CD14-positive monocyte (primary cell): ENCODE measurements around the gene CXorf65. TPM values are rescaled to one million over a fixed set of nuclear protein-coding genes. Genes with fewer than 3 reads are reported as not detected.
A peak's percentile ranks its signal among the peaks of the same experiment; 100 is the strongest.

Source experiments
- DNase-seq, 3 donors: peaks; one replicate each; pipeline ENCODE4 v3.0.0-alpha.2; 2011 to 2022
- H2AFZ ChIP-seq: 2 replicates; pipeline ENCODE4 v1.6.0; 2012; ENCODE audit warnings: mild to moderate bottlenecking, low read depth, low read length, inconsistent platforms; ENCODE audit not compliant: insufficient read depth, poor library complexity, severe bottlenecking
- H3K27ac ChIP-seq, 2 donors: 1 replicate in 1 of 2; 2 replicates in 1 of 2; pipeline ENCODE4 v1.5.1; 2012 to 2013; ENCODE audit warnings: low read length in 2 of 2, control low read depth in 1 of 2, inconsistent platforms in 1 of 2, low read depth in 1 of 2, mild to moderate bottlenecking in 1 of 2
- H3K27me3 ChIP-seq, 2 donors: one replicate each; pipeline versions ENCODE4 v1.6.0 to v1.6.1; 2011 to 2013; ENCODE audit warnings: low read length in 2 of 2; ENCODE audit not compliant: control insufficient read depth in 2 of 2, insufficient read depth in 2 of 2
- H3K36me3 ChIP-seq, 2 donors: replicated peaks in 1 of 2; 1 replicate in 1 of 2; 2 replicates in 1 of 2; pipeline versions ENCODE4 v1.5.1 to v1.6.1; 2012 to 2013; ENCODE audit warnings: low read length in 2 of 2, control low read depth in 1 of 2, inconsistent platforms in 1 of 2, mild to moderate bottlenecking in 1 of 2; ENCODE audit not compliant: insufficient read depth in 2 of 2, control insufficient read depth in 1 of 2
- H3K4me1 ChIP-seq, 2 donors: 1 replicate in 1 of 2; 2 replicates in 1 of 2; pipeline versions ENCODE4 v1.5.1 to v1.6.1; 2012 to 2013; ENCODE audit warnings: low read length in 2 of 2, control low read depth in 1 of 2, inconsistent platforms in 1 of 2, mild to moderate bottlenecking in 1 of 2, moderate library complexity in 1 of 2; ENCODE audit not compliant: insufficient read depth in 2 of 2, control insufficient read depth in 1 of 2
- H3K4me2 ChIP-seq: replicated peaks from 2 replicates; pipeline ENCODE3; 2012; ENCODE audit warnings: low read length, moderate library complexity, mild to moderate bottlenecking; ENCODE audit not compliant: poor library complexity, severe bottlenecking; ENCODE audit errors: extremely low read depth
- H3K4me3 ChIP-seq, 3 experiments: fragments of 200-600 bp in 1 of 3; sonication (generic) in 1 of 3; replicated peaks in 1 of 3; 1 replicate in 2 of 3; 2 replicates in 1 of 3; pipeline ENCODE4 v1.5.1; 2011 to 2013; ENCODE audit warnings: low read length in 3 of 3, mild to moderate bottlenecking in 3 of 3, control low read depth in 2 of 3, low read depth in 2 of 3, inconsistent platforms in 1 of 3, moderate library complexity in 1 of 3
- H3K79me2 ChIP-seq: 2 replicates; pipeline ENCODE4 v1.6.0; 2012; ENCODE audit warnings: mild to moderate bottlenecking, control low read depth, inconsistent platforms, low read length, moderate library complexity; ENCODE audit not compliant: insufficient read depth
- H3K9ac ChIP-seq: 2 replicates; pipeline ENCODE4 v1.6.0; 2017; ENCODE audit warnings: low read length, mild to moderate bottlenecking; ENCODE audit not compliant: insufficient read depth, poor library complexity, severe bottlenecking
- H3K9me3 ChIP-seq, 2 donors: replicated peaks in 1 of 2; 1 replicate in 1 of 2; 2 replicates in 1 of 2; pipeline versions ENCODE4 v1.5.1 to v1.6.1; 2012 to 2013; ENCODE audit warnings: low read length in 2 of 2, control low read depth in 1 of 2; ENCODE audit not compliant: control insufficient read depth in 1 of 2, insufficient read depth in 1 of 2
- H4K20me1 ChIP-seq: 2 replicates; pipeline ENCODE4 v1.6.0; 2012; ENCODE audit warnings: mild to moderate bottlenecking, low read length, control low read depth, moderate library complexity; ENCODE audit not compliant: insufficient read depth
- H3K27ac Mint-ChIP-seq, 7 donors: one replicate each; pipeline ENCODE4 v1.8.0; 2020; ENCODE audit warnings: mild to moderate bottlenecking in 7 of 7, mixed read lengths in 7 of 7, moderate library complexity in 6 of 7, inconsistent platforms in 2 of 7
- H3K27me3 Mint-ChIP-seq, 3 donors: one replicate each; pipeline ENCODE4 v1.8.0; 2021 to 2022; ENCODE audit warnings: low read depth in 3 of 3, mild to moderate bottlenecking in 3 of 3, mixed read lengths in 3 of 3, moderate library complexity in 3 of 3, inconsistent platforms in 1 of 3
- H3K36me3 Mint-ChIP-seq, 2 donors: one replicate each; pipeline ENCODE4 v1.8.0; 2020; ENCODE audit warnings: mixed read lengths in 2 of 2, inconsistent platforms in 1 of 2, mild to moderate bottlenecking in 1 of 2
- H3K4me1 Mint-ChIP-seq: one replicate; pipeline ENCODE4 v1.8.0; 2020; ENCODE audit warnings: mild to moderate bottlenecking, mixed read lengths
- H3K4me3 Mint-ChIP-seq, 2 donors: one replicate each; pipeline ENCODE4 v1.8.0; 2020; ENCODE audit warnings: mild to moderate bottlenecking in 2 of 2, mixed read lengths in 2 of 2, moderate library complexity in 1 of 2
- H3K9me3 Mint-ChIP-seq, 7 donors: one replicate each; pipeline ENCODE4 v1.8.0; 2020 to 2022; ENCODE audit warnings: mixed read lengths in 7 of 7, mild to moderate bottlenecking in 6 of 7, moderate library complexity in 6 of 7, inconsistent platforms in 2 of 7
- WGBS: methylation state at CpG from one replicate; pipeline ENCODE4 v1.1.5; 2013; ENCODE audit warnings: missing lambda C conversion rate; ENCODE audit not compliant: insufficient coverage; 5-methylcytosine and 5-hydroxymethylcytosine counted together
- intact Hi-C, 2 donors: fragments of 100-400 bp; cut with micrococcal nuclease; formaldehyde crosslinking; loops; one replicate each; pipeline versions ENCODE4 v1.15.0 to v1.15.1; 2023
- polyA plus RNA-seq, 3 donors: library from polyadenylated mRNA; depleted of rRNA in 1 of 3; unstranded in 2 of 3; stranded (reverse) in 1 of 3; fragments of 300-500 nt in 2 of 3; fragments of >200 nt in 1 of 3; fragmentation: Illumina TruSeq in 2 of 3; gene quantifications; 1 replicate in 2 of 3; 2 replicates in 1 of 3; pipeline ENCODE4 v1.2.3, GENCODE V29; 2012 to 2021
- TF ChIP-seq, protein P1 (sequence below): fragments of 200-600 bp; IDR thresholded peaks from one replicate; pipeline ENCODE4 v1.8.0; 2022; ENCODE audit warnings: antibody characterized with exemption, mild to moderate bottlenecking

The CXorf65 gene
- polyA plus RNA-seq, 3 donors: 3.8 TPM; not detected in 2

DNA sequence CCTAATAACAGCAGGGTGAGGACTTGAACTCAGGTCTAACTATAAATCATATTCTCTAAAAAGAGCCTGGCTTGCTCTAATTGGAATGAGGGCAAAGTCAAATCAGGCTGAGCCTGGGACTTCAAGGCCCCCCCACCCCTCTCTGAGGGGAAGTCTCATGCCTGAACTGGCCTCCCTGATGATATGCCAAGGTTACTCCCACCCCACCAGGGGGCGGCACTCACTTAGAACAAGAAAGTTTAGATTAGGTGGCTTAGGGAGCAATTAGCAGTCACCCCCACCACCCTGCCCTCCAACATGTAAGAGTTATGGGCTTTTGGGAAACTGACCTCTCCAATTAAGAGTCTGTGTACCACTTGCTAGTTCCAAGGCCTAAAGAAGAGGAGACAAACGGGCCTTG, 8.2 kb downstream of the CXorf65 start:
- H3K9ac ChIP-seq: no peak overlapping the region

DNA sequence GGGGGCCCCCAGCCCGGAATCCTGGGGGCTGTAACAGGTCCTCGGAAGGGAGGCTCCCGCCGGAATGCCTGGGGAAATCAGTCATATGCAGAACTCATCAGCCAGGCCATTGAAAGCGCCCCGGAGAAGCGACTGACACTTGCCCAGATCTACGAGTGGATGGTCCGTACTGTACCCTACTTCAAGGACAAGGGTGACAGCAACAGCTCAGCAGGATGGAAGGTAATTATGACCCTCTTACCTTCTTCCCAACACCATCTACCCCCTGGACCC, 9.8 kb downstream of the CXorf65 start:
- TF ChIP-seq, protein P1, sequence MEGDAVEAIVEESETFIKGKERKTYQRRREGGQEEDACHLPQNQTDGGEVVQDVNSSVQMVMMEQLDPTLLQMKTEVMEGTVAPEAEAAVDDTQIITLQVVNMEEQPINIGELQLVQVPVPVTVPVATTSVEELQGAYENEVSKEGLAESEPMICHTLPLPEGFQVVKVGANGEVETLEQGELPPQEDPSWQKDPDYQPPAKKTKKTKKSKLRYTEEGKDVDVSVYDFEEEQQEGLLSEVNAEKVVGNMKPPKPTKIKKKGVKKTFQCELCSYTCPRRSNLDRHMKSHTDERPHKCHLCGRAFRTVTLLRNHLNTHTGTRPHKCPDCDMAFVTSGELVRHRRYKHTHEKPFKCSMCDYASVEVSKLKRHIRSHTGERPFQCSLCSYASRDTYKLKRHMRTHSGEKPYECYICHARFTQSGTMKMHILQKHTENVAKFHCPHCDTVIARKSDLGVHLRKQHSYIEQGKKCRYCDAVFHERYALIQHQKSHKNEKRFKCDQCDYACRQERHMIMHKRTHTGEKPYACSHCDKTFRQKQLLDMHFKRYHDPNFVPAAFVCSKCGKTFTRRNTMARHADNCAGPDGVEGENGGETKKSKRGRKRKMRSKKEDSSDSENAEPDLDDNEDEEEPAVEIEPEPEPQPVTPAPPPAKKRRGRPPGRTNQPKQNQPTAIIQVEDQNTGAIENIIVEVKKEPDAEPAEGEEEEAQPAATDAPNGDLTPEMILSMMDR: no peak
- no peak overlapping the region for H3K27ac ChIP-seq
- peak overlapping the region; percentile 80 for H3K4me2 ChIP-seq
- H3K27me3 Mint-ChIP-seq: peaks cover 0 to 21% (median 5%) of the 10 kb centered on the region in 3 donors
- no peaks in the 10 kb centered on the region for H3K9me3 ChIP-seq
- peaks cover 0 to 6% (median 0%) of the 10 kb centered on the region in 7 donors for H3K9me3 Mint-ChIP-seq
- H3K36me3 Mint-ChIP-seq: peaks cover 13 to 18% of the 10 kb centered on the region in 2 donors
- no peaks in the 10 kb centered on the region for H4K20me1 ChIP-seq
- H3K4me1 ChIP-seq: peaks cover 23 to 29% of the 10 kb centered on the region in 2 donors
- 0% methylated on average over 3 of the region's 9 CpGs for WGBS
- no peaks in the 10 kb centered on the region for H3K27me3 ChIP-seq
- H3K79me2 ChIP-seq: no peaks in the 10 kb centered on the region
- DNase-seq: no peak
- H3K4me1 Mint-ChIP-seq: peaks cover 20% of the 10 kb centered on the region
- H3K36me3 ChIP-seq: peaks cover 5% of the 10 kb centered on the region in 2 donors
- intact Hi-C loops: loop anchor here (5.0 to 10.0 kb wide), 2 partner anchors 78 to 86 kb away; no protein-coding TSS in a partner anchor
- H3K9ac ChIP-seq: peak overlapping the region; percentile 49
- peak overlapping the region in 1 of 7 donors; percentile 93 for H3K27ac Mint-ChIP-seq
- peak overlapping the region; percentile 81 for H2AFZ ChIP-seq
- H3K4me3 Mint-ChIP-seq: peak overlapping the region; percentile 92 to 98
- H3K4me3 ChIP-seq: peak overlapping the region; percentile 83 to 90 (median 85)

More for the DNA sequence above, 8.2 kb downstream of the CXorf65 start:
- Histone ChIP-seq H3K36me3 (peaks cover 5 to 7% of the 10 kb centered on the region in 2 donors), H4K20me1 (no peaks in the 10 kb centered on the region), H3K4me2 (no peak overlapping the region), H3K27me3 (no peaks in the 10 kb centered on the region), H2AFZ (no peak overlapping the region), H3K79me2 (no peaks in the 10 kb centered on the region), H3K4me3 (no peak overlapping the region), H3K9me3 (no peaks in the 10 kb centered on the region), H3K4me1 (peaks cover 31 to 37% of the 10 kb centered on the region in 2 donors), H3K27ac (no peak overlapping the region)
- H3K9me3 Mint-ChIP-seq: peaks cover 0 to 6% (median 0%) of the 10 kb centered on the region in 7 donors
- 71% methylated on average over 1 of the region's 2 CpGs for WGBS
- peak overlapping the region in 3 of 7 donors; percentile 2 to 50 (median 22) for H3K27ac Mint-ChIP-seq
- H3K4me1 Mint-ChIP-seq: peaks cover 29% of the 10 kb centered on the region
- DNase-seq: peak; percentile 61 to 76 (median 63)
- H3K4me3 Mint-ChIP-seq: no peak overlapping the region
- H3K36me3 Mint-ChIP-seq: peaks cover 13 to 18% of the 10 kb centered on the region in 2 donors
- intact Hi-C loops: loop anchor here (1.0 to 10.0 kb wide), 3 partner anchors 30 to 84 kb away; no protein-coding TSS in a partner anchor
- H3K27me3 Mint-ChIP-seq: peaks cover 0 to 22% (median 5%) of the 10 kb centered on the region in 3 donors
- TF ChIP-seq, protein P1: peak; percentile 58
